HEK293 (cell line): ENCODE data around the gene NFATC2IP.

Experiments used
- CTCF ChIP-seq: fragments of 450-650 bp; formaldehyde crosslinking; IDR thresholded peaks from 2 replicates; pipeline ENCODE4 v1.5.1; 2016; ENCODE audit warnings: missing biosample characterization, missing genetic modification characterization
- GLI4 ChIP-seq: fragments of 450-650 bp; formaldehyde crosslinking; IDR thresholded peaks from 2 replicates; pipeline ENCODE4 v1.5.1; 2016; ENCODE audit warnings: missing biosample characterization, missing genetic modification characterization
- KLF1 ChIP-seq: fragments of 450-650 bp; formaldehyde crosslinking; IDR thresholded peaks from 2 replicates; pipeline ENCODE4 v1.5.1; 2016; ENCODE audit warnings: missing biosample characterization, missing genetic modification characterization
- OSR2 ChIP-seq: fragments of 450-650 bp; formaldehyde crosslinking; IDR thresholded peaks from 2 replicates; pipeline ENCODE4 v1.5.1; 2016; ENCODE audit warnings: missing biosample characterization, missing genetic modification characterization
- PRDM1 ChIP-seq: fragments of 450-650 bp; formaldehyde crosslinking; IDR thresholded peaks from 2 replicates; pipeline ENCODE4; 2016; ENCODE audit warnings: missing biosample characterization, missing genetic modification characterization
- RBAK ChIP-seq: fragments of 450-650 bp; formaldehyde crosslinking; IDR thresholded peaks from 2 replicates; pipeline ENCODE4 v1.5.1; 2016; ENCODE audit warnings: missing biosample characterization, missing genetic modification characterization
- ZBTB20 ChIP-seq: fragments of 450-650 bp; formaldehyde crosslinking; IDR thresholded peaks from 2 replicates; pipeline ENCODE4 v1.5.1; 2016; ENCODE audit warnings: missing biosample characterization, missing genetic modification characterization
- ZBTB44 ChIP-seq: fragments of 450-650 bp; IDR thresholded peaks from 2 replicates; pipeline ENCODE4 v1.5.1; 2018; ENCODE audit warnings: missing biosample characterization, mild to moderate bottlenecking, missing genetic modification characterization
- ZBTB8A ChIP-seq: fragments of 450-650 bp; formaldehyde crosslinking; IDR thresholded peaks from 2 replicates; pipeline ENCODE4 v1.5.1; 2016; ENCODE audit warnings: missing biosample characterization, missing genetic modification characterization
- ZNF148 ChIP-seq: fragments of 450-650 bp; formaldehyde crosslinking; IDR thresholded peaks from 2 replicates; pipeline ENCODE4 v1.5.0; 2017; ENCODE audit warnings: missing biosample characterization, missing genetic modification characterization, borderline replicate concordance
- ZNF23 ChIP-seq: fragments of 450-650 bp; formaldehyde crosslinking; IDR thresholded peaks from 2 replicates; pipeline ENCODE4 v1.5.1; 2016; ENCODE audit warnings: missing biosample characterization, missing genetic modification characterization, borderline replicate concordance
- ZNF239 ChIP-seq: fragments of 450-650 bp; formaldehyde crosslinking; IDR thresholded peaks from 2 replicates; pipeline ENCODE4 v1.5.1; 2016; ENCODE audit warnings: missing biosample characterization, missing genetic modification characterization
- ZNF266 ChIP-seq: fragments of 450-650 bp; formaldehyde crosslinking; IDR thresholded peaks from 2 replicates; pipeline ENCODE4 v1.5.1; 2016; ENCODE audit warnings: missing biosample characterization, missing genetic modification characterization, low read depth
- ZNF354C ChIP-seq: fragments of 450-650 bp; formaldehyde crosslinking; IDR thresholded peaks from 2 replicates; pipeline ENCODE4 v1.5.1; 2016; ENCODE audit warnings: missing biosample characterization, missing genetic modification characterization, low read depth, borderline replicate concordance
- ZNF398 ChIP-seq: fragments of 450-650 bp; formaldehyde crosslinking; IDR thresholded peaks from 2 replicates; pipeline ENCODE4 v1.5.1; 2017; ENCODE audit warnings: missing biosample characterization, missing genetic modification characterization
- ZNF423 ChIP-seq: fragments of 450-650 bp; formaldehyde crosslinking; IDR thresholded peaks from 2 replicates; pipeline ENCODE4 v1.5.1; 2016; ENCODE audit warnings: missing biosample characterization, missing genetic modification characterization
- ZNF473 ChIP-seq: fragments of 450-650 bp; formaldehyde crosslinking; IDR thresholded peaks from 2 replicates; pipeline ENCODE4 v1.5.1; 2017; ENCODE audit warnings: missing biosample characterization, missing genetic modification characterization
- ZNF488 ChIP-seq: fragments of 450-650 bp; formaldehyde crosslinking; IDR thresholded peaks from 2 replicates; pipeline ENCODE4 v1.5.1; 2016; ENCODE audit warnings: missing biosample characterization, missing genetic modification characterization
- ZNF501 ChIP-seq: fragments of 450-650 bp; formaldehyde crosslinking; IDR thresholded peaks from 2 replicates; pipeline ENCODE4 v1.5.1; 2016; ENCODE audit warnings: missing biosample characterization, missing genetic modification characterization
- ZNF514 ChIP-seq: fragments of 450-650 bp; formaldehyde crosslinking; IDR thresholded peaks from 2 replicates; pipeline ENCODE4 v1.5.1; 2016; ENCODE audit warnings: missing biosample characterization, missing genetic modification characterization
- ZNF521 ChIP-seq: fragments of 450-650 bp; formaldehyde crosslinking; IDR thresholded peaks from 2 replicates; pipeline ENCODE4 v1.5.1; 2017; ENCODE audit warnings: missing biosample characterization, mild to moderate bottlenecking, missing genetic modification characterization
- ZNF529 ChIP-seq: fragments of 450-650 bp; formaldehyde crosslinking; IDR thresholded peaks from 2 replicates; pipeline ENCODE4 v1.5.1; 2017; ENCODE audit warnings: missing genetic modification characterization, missing biosample characterization; ENCODE audit not compliant: insufficient replicate concordance
- ZNF549 ChIP-seq: fragments of 450-650 bp; IDR thresholded peaks from 2 replicates; pipeline ENCODE4 v1.5.1; 2018; ENCODE audit warnings: missing biosample characterization, missing genetic modification characterization, mild to moderate bottlenecking, inconsistent platforms, moderate library complexity
- ZNF558 ChIP-seq: fragments of 450-650 bp; formaldehyde crosslinking; IDR thresholded peaks from 2 replicates; pipeline ENCODE4 v1.5.1; 2016; ENCODE audit warnings: missing biosample characterization, missing genetic modification characterization
- ZNF624 ChIP-seq: fragments of 450-650 bp; formaldehyde crosslinking; IDR thresholded peaks from 2 replicates; pipeline ENCODE4 v1.5.1; 2017; ENCODE audit warnings: missing biosample characterization, missing genetic modification characterization
- ZNF830 ChIP-seq: fragments of 450-650 bp; IDR thresholded peaks from 2 replicates; pipeline ENCODE4 v1.5.0; 2018; ENCODE audit warnings: missing biosample characterization, missing genetic modification characterization, low read depth, mild to moderate bottlenecking, moderate library complexity
- ZSCAN18 ChIP-seq: fragments of 450-650 bp; formaldehyde crosslinking; IDR thresholded peaks from 2 replicates; pipeline ENCODE4 v1.5.1; 2016; ENCODE audit warnings: missing biosample characterization, missing genetic modification characterization
- ZSCAN5A ChIP-seq: fragments of 450-650 bp; formaldehyde crosslinking; IDR thresholded peaks from 2 replicates; pipeline ENCODE4 v1.5.1; 2016; ENCODE audit warnings: missing biosample characterization, missing genetic modification characterization
- ZXDB ChIP-seq: fragments of 450-650 bp; formaldehyde crosslinking; IDR thresholded peaks from 2 replicates; pipeline ENCODE4 v1.5.1; 2016; ENCODE audit warnings: missing biosample characterization, missing genetic modification characterization

The NFATC2IP gene

GRCh38 chr16:28950648-28951409, at the start of gene NFATC2IP (continued):
- TF ChIP-seq ZNF398 (tag by site-specific recombination) (peak; percentile 65), ZNF830 (no peak), ZNF23 (no peak), ZNF354C (no peak), ZBTB44 (tag by site-specific recombination) (no peak), ZSCAN18 (tag by site-specific recombination) (no peak), ZNF488 (no peak), RBAK (tag by site-specific recombination) (no peak), ZNF529 (no peak), ZNF521 (tag by site-specific recombination) (no peak), ZNF473 (tag by site-specific recombination) (no peak), ZBTB8A (tag by site-specific recombination) (no peak), CTCF (tag by site-specific recombination) (no peak), ZNF558 (tag by site-specific recombination) (no peak), ZNF624 (tag by site-specific recombination) (no peak), ZNF514 (tag by site-specific recombination) (no peak), ZBTB20 (tag by site-specific recombination) (no peak), KLF1 (tag by site-specific recombination) (no peak), ZNF266 (tag by site-specific recombination) (no peak), ZNF423 (no peak), PRDM1 (no peak), OSR2 (tag by site-specific recombination) (no peak), ZNF239 (no peak), ZSCAN5A (0 out of 2 replicates have a peak, but pooled peaks have one; percentile 41), ZNF549 (tag by site-specific recombination) (no peak), ZNF501 (no peak; the same call in 1 of the 2 replicates), ZXDB (tag by site-specific recombination) (no peak; the same call in none of the 2 replicates), GLI4 (tag by site-specific recombination) (no peak), ZNF148 (tag by site-specific recombination) (no peak)
